Upper lobe of left lung (tissue), 4 donors: ENCODE data around the gene WDR81.
"Not testable (repeated sequence)": the region's sequence is repeated elsewhere in the genome, so short reads cannot be mapped to it uniquely, and the experiment has no call there.

Experiments
- CTCF ChIP-seq, 6 experiments: fragments of 450-650 bp in 4 of 6; fragments of 200-600 bp in 2 of 6; sonication (generic) in 2 of 6; IDR thresholded peaks; one replicate each; pipeline ENCODE4 v1.5.1; 2016 to 2019; ENCODE audit warnings: antibody characterized with exemption in 6 of 6
- EP300 ChIP-seq, 4 donors: sonication (generic); formaldehyde crosslinking; IDR thresholded peaks; one replicate each; pipeline ENCODE4 v1.5.1; 2017; ENCODE audit warnings: antibody characterized with exemption in 4 of 4, control low read depth in 2 of 4
- POLR2A ChIP-seq, 4 donors: fragments of 450-650 bp; IDR thresholded peaks; one replicate each; pipeline ENCODE4 v1.5.1; 2016 to 2017; ENCODE audit warnings: antibody characterized with exemption in 4 of 4, mild to moderate bottlenecking in 2 of 4
- POLR2AphosphoS5 ChIP-seq, 2 donors: sonication (generic); formaldehyde crosslinking; IDR thresholded peaks; one replicate each; pipeline ENCODE4 v1.5.1; 2017; ENCODE audit warnings: antibody characterized with exemption in 2 of 2

GRCh38 chr17:1699891-1700290 lies 24.6 kb upstream of the WDR81 start:
- TF ChIP-seq CTCF, POLR2A, EP300, POLR2AphosphoS5 (IDR thresholded peaks at IDR 0.05): not testable (repeated sequence)
